NCI-H2227 (cell line): Measurements from ENCODE around the gene PRDM16.

Source experiments
- DNase-seq: peaks from one replicate; lab custom pipeline; 2025; ENCODE audit not compliant: unreplicated experiment; lab: John Stamatoyannopoulos, UW

PRDM16 gene

GRCh38 chr1:3347257-3348020 is 278.4 kb downstream of the PRDM16 start:
- DNase-seq, result no peak

- DNase-seq, result no peak
Observed at GRCh38 chr1:3348196-3348865, 279.3 kb downstream of the PRDM16 start.

- DNase-seq, result no peak
Observed at GRCh38 chr1:3349161-3349967, 280.4 kb downstream of the PRDM16 start.

GRCh38 chr1:3349968-3350299 is 280.9 kb downstream of the PRDM16 start:
- no peak for DNase-seq

- DNase-seq, result no peak
Observed at GRCh38 chr1:3350506-3351261, 281.7 kb downstream of the PRDM16 start.

- DNase-seq, result peak; percentile 42
Observed at GRCh38 chr1:3351449-3352298, 282.7 kb downstream of the PRDM16 start.

GRCh38 chr1:3352299-3352951 is 283.4 kb downstream of the PRDM16 start:
- DNase-seq, result peak; percentile 94

- DNase-seq, result no peak
Observed at GRCh38 chr1:3352952-3353331, 283.9 kb downstream of the PRDM16 start.

GRCh38 chr1:3353876-3354275 is 284.9 kb downstream of the PRDM16 start:
- no peak for DNase-seq

GRCh38 chr1:3355089-3355488 is 286.1 kb downstream of the PRDM16 start:
- no peak for DNase-seq

GRCh38 chr1:3355894-3356826 is 287.2 kb downstream of the PRDM16 start:
- no peak for DNase-seq

- DNase-seq, result no peak
Observed at GRCh38 chr1:3356827-3357460, 287.9 kb downstream of the PRDM16 start.

- DNase-seq, result no peak
Observed at GRCh38 chr1:3357526-3358297, 288.7 kb downstream of the PRDM16 start.

GRCh38 chr1:3359351-3359750 is 290.3 kb downstream of the PRDM16 start:
- DNase-seq, result no peak

GRCh38 chr1:3359756-3360440 is 290.9 kb downstream of the PRDM16 start:
- DNase-seq, result no peak

- DNase-seq, result no peak
Observed at GRCh38 chr1:3360646-3361257, 291.7 kb downstream of the PRDM16 start.
